Stimulated activated CD8-positive, alpha-beta memory T cell treated with anti-CD3 and anti-CD28 coated beads, Interleukin-4, amount 100 ng/mL, for 48 hours (primary cell): ENCODE results near the gene ERMAP.

Experiments
- DNase-seq: peaks from one replicate; pipeline ENCODE4 v3.0.0-alpha.2; 2020

Gene ERMAP

DNA sequence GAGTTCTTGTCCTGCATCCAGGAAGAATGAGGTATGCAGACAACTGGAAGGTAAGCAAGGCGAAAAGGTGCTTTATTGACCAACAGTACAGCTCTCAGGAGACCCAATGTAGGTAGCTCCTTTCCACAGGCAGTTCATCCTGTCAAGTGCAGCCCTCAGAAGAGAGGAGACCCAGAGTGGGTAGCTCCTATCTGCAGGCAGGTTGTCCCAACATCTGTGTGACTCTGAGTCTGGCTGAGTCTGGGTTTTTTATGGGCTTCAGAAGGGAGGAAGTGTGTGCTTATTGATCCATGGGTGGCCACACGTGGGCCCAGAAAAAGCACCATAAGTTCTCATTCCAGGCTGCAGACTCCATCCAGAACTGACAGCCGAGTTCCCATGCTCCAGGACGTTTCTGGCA, 63.5 kb downstream of the ERMAP start:
- DNase-seq: no peak

DNA sequence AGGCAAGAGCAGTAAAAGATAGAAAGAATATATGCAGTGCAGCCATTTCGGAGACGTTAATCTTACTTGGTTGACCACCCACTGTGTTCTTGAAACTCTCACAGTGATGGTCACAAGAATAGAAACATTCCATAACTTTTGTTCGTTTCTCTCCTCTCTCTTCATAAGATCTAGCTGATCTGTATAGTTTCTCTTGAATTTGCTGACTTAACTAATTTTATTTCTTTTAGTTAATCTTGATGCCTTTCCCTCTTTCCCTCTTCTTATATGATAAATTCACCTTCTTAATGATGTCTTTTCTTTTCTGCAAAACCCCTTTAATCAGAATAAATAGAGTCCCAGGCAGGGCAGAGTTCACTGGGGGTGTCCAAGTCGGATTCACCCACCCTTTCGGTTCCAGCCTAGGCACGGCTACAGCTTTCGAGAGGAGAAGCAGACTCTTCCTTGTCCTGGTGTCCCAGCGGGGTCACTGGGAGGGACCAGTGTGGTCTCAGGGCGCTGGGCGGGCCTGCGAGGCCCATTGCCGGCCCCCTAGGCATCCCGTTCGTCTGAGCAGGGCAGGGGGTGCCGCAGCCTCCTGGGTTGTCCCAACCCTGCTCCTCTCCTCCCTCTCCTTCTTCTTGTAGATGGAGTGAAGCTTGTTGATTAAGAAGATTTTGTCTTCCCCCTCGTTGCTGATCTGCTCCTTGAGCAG, 69.3 kb downstream of the ERMAP start:
- no peak for DNase-seq

GRCh38 chr1:42886800-42887199, 69.9 kb downstream of the ERMAP start:
- DNase-seq: no peak

GRCh38 chr1:42887366-42887765, 70.4 kb downstream of the ERMAP start:
- DNase-seq: no peak

- DNase-seq: no peak
These were observed 71.2 kb downstream of the ERMAP start for GRCh38 chr1:42888013-42888633.

GRCh38 chr1:42889264-42889663, 72.3 kb downstream of the ERMAP start:
- DNase-seq: no peak

GRCh38 chr1:42891465-42892138, 74.7 kb downstream of the ERMAP start:
- no peak for DNase-seq
